Hepatocyte (in vitro differentiated cells): Measurements from ENCODE around the gene ADAMTS4. TPM values are rescaled to one million over a fixed set of nuclear protein-coding genes. Genes with fewer than 3 reads are reported as not detected.

ENCODE experiments used
- DNase-seq: peaks from one replicate; pipeline ENCODE4 v3.0.0-alpha.2; 2016; ENCODE audit warnings: low spot score
- H2AFZ ChIP-seq: fragments of 200-600 bp; sonication (generic); 2 replicates; pipeline ENCODE4 v1.6.0; 2016; ENCODE audit warnings: antibody characterized with exemption, mild to moderate bottlenecking
- H3K27ac ChIP-seq: fragments of 200-600 bp; sonication (generic); 2 replicates; pipeline ENCODE4 v1.5.1; 2016; ENCODE audit warnings: mild to moderate bottlenecking
- H3K27me3 ChIP-seq: fragments of 200-600 bp; sonication (generic); 2 replicates; pipeline ENCODE4 v1.6.1; 2016
- H3K36me3 ChIP-seq: fragments of 200-600 bp; sonication (generic); replicated peaks from 2 replicates; pipeline ENCODE4 v1.5.1; 2016; ENCODE audit warnings: low read depth; ENCODE audit not compliant: insufficient read depth
- H3K4me1 ChIP-seq: fragments of 200-600 bp; sonication (generic); 2 replicates; pipeline ENCODE4 v1.5.1; 2016; ENCODE audit warnings: mild to moderate bottlenecking, moderate library complexity; ENCODE audit not compliant: insufficient read depth
- H3K4me2 ChIP-seq: fragments of 200-600 bp; sonication (generic); 2 replicates; pipeline ENCODE4 v1.6.0; 2016
- H3K4me3 ChIP-seq: fragments of 200-600 bp; sonication (generic); 2 replicates; pipeline ENCODE4 v1.5.1; 2016; ENCODE audit warnings: mild to moderate bottlenecking
- H3K79me2 ChIP-seq: fragments of 200-600 bp; sonication (generic); 2 replicates; pipeline ENCODE4 v1.6.0; 2017; ENCODE audit warnings: mild to moderate bottlenecking
- H3K9me2 ChIP-seq: fragments of 200-600 bp; sonication (generic); replicated peaks from 2 replicates; pipeline ENCODE4 v1.6.0; 2017; ENCODE audit warnings: mild to moderate bottlenecking; ENCODE audit not compliant: insufficient read depth
- H3K9me3 ChIP-seq: fragments of 200-600 bp; sonication (generic); 2 replicates; pipeline ENCODE4 v1.5.1; 2016; ENCODE audit warnings: low read depth, mild to moderate bottlenecking
- H4K20me1 ChIP-seq: fragments of 200-600 bp; sonication (generic); 2 replicates; pipeline ENCODE4 v1.6.0; 2016; ENCODE audit warnings: mild to moderate bottlenecking; ENCODE audit not compliant: insufficient read depth, poor library complexity, severe bottlenecking
- EZH2 ChIP-seq: fragments of 200-600 bp; sonication (generic); IDR thresholded peaks from 2 replicates; pipeline ENCODE4 v1.6.1; 2016; ENCODE audit warnings: antibody characterized with exemption, mild to moderate bottlenecking, borderline replicate concordance
- EZH2phosphoT487 ChIP-seq: fragments of 200-600 bp; sonication (generic); IDR thresholded peaks from one replicate; pipeline ENCODE4 v1.6.1; 2018; ENCODE audit warnings: antibody characterized with exemption, mild to moderate bottlenecking, low read depth, moderate library complexity; ENCODE audit not compliant: unreplicated experiment, severe bottlenecking
- WGBS: methylation state at CpG from one replicate; pipeline ENCODE4 v1.1.6; 2016; ENCODE audit warnings: low lambda C conversion rate; ENCODE audit errors: missing lambda C conversion rate; 5-methylcytosine and 5-hydroxymethylcytosine counted together
- polyA plus RNA-seq: library from polyadenylated mRNA; unstranded; fragments of >200 nt; fragmentation: Nextera tagmentation; extraction: Ambion mirVana; gene quantifications from 2 replicates; pipeline ENCODE4 v1.2.1, GENCODE V29; 2016
- total RNA-seq: library from RNA; depleted of rRNA; stranded (reverse); fragments of >200 nt; gene quantifications from 2 replicates; pipeline ENCODE4 v1.2.3, GENCODE V29; 2014
- TF ChIP-seq, protein P1 (sequence below): fragments of 200-600 bp; sonication (generic); IDR thresholded peaks from 2 replicates; pipeline ENCODE4 v1.5.1; 2016; ENCODE audit warnings: antibody characterized with exemption, mild to moderate bottlenecking; ENCODE audit not compliant: poor library complexity

ADAMTS4 gene
- total and polyA plus RNA-seq, 2 experiments from 2014 or later, result 2.3 to 6.1 TPM

GRCh38 chr1:161222175-161223019, 23.5 kb upstream of the ADAMTS4 start:
- H3K4me3 ChIP-seq, result no peak overlapping the region
- peak overlapping the region; percentile 63 for H3K4me2 ChIP-seq
- TF ChIP-seq EZH2 (no peak), EZH2phosphoT487 (no peak)
- TF ChIP-seq, protein P1, sequence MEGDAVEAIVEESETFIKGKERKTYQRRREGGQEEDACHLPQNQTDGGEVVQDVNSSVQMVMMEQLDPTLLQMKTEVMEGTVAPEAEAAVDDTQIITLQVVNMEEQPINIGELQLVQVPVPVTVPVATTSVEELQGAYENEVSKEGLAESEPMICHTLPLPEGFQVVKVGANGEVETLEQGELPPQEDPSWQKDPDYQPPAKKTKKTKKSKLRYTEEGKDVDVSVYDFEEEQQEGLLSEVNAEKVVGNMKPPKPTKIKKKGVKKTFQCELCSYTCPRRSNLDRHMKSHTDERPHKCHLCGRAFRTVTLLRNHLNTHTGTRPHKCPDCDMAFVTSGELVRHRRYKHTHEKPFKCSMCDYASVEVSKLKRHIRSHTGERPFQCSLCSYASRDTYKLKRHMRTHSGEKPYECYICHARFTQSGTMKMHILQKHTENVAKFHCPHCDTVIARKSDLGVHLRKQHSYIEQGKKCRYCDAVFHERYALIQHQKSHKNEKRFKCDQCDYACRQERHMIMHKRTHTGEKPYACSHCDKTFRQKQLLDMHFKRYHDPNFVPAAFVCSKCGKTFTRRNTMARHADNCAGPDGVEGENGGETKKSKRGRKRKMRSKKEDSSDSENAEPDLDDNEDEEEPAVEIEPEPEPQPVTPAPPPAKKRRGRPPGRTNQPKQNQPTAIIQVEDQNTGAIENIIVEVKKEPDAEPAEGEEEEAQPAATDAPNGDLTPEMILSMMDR, result no peak
- H3K27ac ChIP-seq, result peak overlapping the region; percentile 86
- H3K4me1 ChIP-seq, result peaks cover 25% of the 10 kb centered on the region
- no peaks in the 10 kb centered on the region for H3K36me3 ChIP-seq
- no peaks in the 10 kb centered on the region for H4K20me1 ChIP-seq
- WGBS, result 81% methylated on average over 6 of the region's 6 CpGs
- no peaks in the 10 kb centered on the region for H3K27me3 ChIP-seq
- H2AFZ ChIP-seq, result no peak overlapping the region
- no peaks in the 10 kb centered on the region for H3K79me2 ChIP-seq
- no peaks in the 10 kb centered on the region for H3K9me2 ChIP-seq
- DNase-seq, result no peak
- H3K9me3 ChIP-seq, result no peaks in the 10 kb centered on the region

DNA sequence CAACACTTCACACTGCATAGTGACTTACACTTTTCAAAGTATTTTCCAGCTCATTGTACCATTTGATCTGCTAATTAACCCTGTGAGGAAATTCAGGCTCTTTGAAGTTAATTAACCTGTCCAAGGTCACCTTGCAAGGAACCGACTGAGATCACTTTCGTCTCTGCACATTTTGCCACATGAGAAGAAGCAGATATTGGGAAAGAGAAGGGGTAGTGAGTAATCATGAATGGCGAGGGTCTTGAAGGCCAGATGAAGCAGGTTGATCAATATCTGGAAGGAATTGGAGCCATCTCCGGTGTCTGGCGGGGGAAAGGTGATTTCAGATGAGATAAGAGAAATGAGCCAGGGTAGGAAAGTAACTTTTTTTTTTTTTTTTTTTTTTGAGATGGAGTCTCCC, 21.1 kb upstream of the ADAMTS4 start:
- H2AFZ ChIP-seq, result no peak overlapping the region
- H3K9me2 ChIP-seq, result no peaks in the 10 kb centered on the region
- H4K20me1 ChIP-seq, result no peaks in the 10 kb centered on the region
- no peak for DNase-seq
- no peaks in the 10 kb centered on the region for H3K27me3 ChIP-seq
- H3K36me3 ChIP-seq, result no peaks in the 10 kb centered on the region
- peaks cover 27% of the 10 kb centered on the region for H3K4me1 ChIP-seq
- WGBS, result 56% methylated on average over 5 of the region's 5 CpGs
- H3K9me3 ChIP-seq, result no peaks in the 10 kb centered on the region
- peak overlapping the region; percentile 63 for H3K27ac ChIP-seq
- no peak overlapping the region for H3K4me3 ChIP-seq
- TF ChIP-seq EZH2 (no peak), EZH2phosphoT487 (no peak)
- TF ChIP-seq, protein P1, result no peak
- no peak overlapping the region for H3K4me2 ChIP-seq
- no peaks in the 10 kb centered on the region for H3K79me2 ChIP-seq

GRCh38 chr1:161219078-161219892, 20.4 kb upstream of the ADAMTS4 start:
- no peak for TF ChIP-seq EZH2phosphoT487
- TF ChIP-seq, protein P1, result no peak
- no peak for DNase-seq
- H3K4me2 ChIP-seq, result no peak overlapping the region
- H2AFZ ChIP-seq, result no peak overlapping the region
- H4K20me1 ChIP-seq, result no peaks in the 10 kb centered on the region
- H3K27me3 ChIP-seq, result no peaks in the 10 kb centered on the region
- H3K4me3 ChIP-seq, result no peak overlapping the region
- peak overlapping the region; percentile 93 for H3K27ac ChIP-seq
- peaks cover 27% of the 10 kb centered on the region for H3K4me1 ChIP-seq
- H3K79me2 ChIP-seq, result no peaks in the 10 kb centered on the region
- no peaks in the 10 kb centered on the region for H3K9me3 ChIP-seq
- no peaks in the 10 kb centered on the region for H3K9me2 ChIP-seq
- H3K36me3 ChIP-seq, result no peaks in the 10 kb centered on the region
- 84% methylated on average over 5 of the region's 5 CpGs for WGBS
